SK-N-SH treated with all-trans-retinoic acid at 6 μM for 48 hours (cell line): ENCODE results near the gene TOE1.

Experiments
- ATAC-seq: fragments of 200-7000 bp; cut with Tn5 transposase; 3 replicates; pipeline ENCODE4 v1.9.1; 2020; ENCODE audit warnings: mild to moderate bottlenecking, moderate library complexity
- ARNTL ChIP-seq: fragments of 450-650 bp; formaldehyde crosslinking; IDR thresholded peaks from 2 replicates; pipeline ENCODE4 v1.5.0; 2020; ENCODE audit warnings: low read depth, mild to moderate bottlenecking, moderate library complexity, borderline replicate concordance
- BACH2 ChIP-seq: fragments of 250-450 bp; sonication (Bioruptor Pico); IDR thresholded peaks from 2 replicates; pipeline ENCODE4 v1.9.0; 2021; ENCODE audit warnings: mild to moderate bottlenecking, borderline replicate concordance
- CREB5 ChIP-seq: fragments of 250-450 bp; sonication (Bioruptor Pico); IDR thresholded peaks from 2 replicates; pipeline ENCODE4 v1.5.1; 2020; ENCODE audit warnings: low read depth, mild to moderate bottlenecking, moderate library complexity
- CSDC2 ChIP-seq: fragments of 250-450 bp; sonication (Bioruptor Pico); IDR thresholded peaks from 2 replicates; pipeline ENCODE4 v1.5.0; 2020; ENCODE audit warnings: mild to moderate bottlenecking, moderate library complexity
- CSRNP3 ChIP-seq: fragments of 250-450 bp; sonication (Bioruptor Pico); IDR thresholded peaks from 2 replicates; pipeline ENCODE4 v1.5.1; 2021; ENCODE audit warnings: mild to moderate bottlenecking, moderate library complexity
- ESRRG ChIP-seq: fragments of 250-450 bp; sonication (Bioruptor Pico); IDR thresholded peaks from 2 replicates; pipeline ENCODE4 v1.6.1; 2021; ENCODE audit warnings: mild to moderate bottlenecking
- ISL1 ChIP-seq: fragments of 250-450 bp; sonication (Bioruptor Pico); IDR thresholded peaks from 2 replicates; pipeline ENCODE4 v2.1.2; 2022; ENCODE audit warnings: mild to moderate bottlenecking, moderate library complexity
- OSR1 ChIP-seq: fragments of 250-450 bp; sonication (Bioruptor Pico); IDR thresholded peaks from 2 replicates; pipeline ENCODE4 v1.8.0; 2022; ENCODE audit warnings: moderate library complexity, mild to moderate bottlenecking, inconsistent platforms
- POU6F1 ChIP-seq: fragments of 250-450 bp; sonication (Bioruptor Pico); IDR thresholded peaks from 2 replicates; pipeline ENCODE4 v1.8.0; 2021; ENCODE audit warnings: low read depth, mild to moderate bottlenecking, moderate library complexity, borderline replicate concordance
- RARB ChIP-seq: fragments of 250-450 bp; sonication (Bioruptor Pico); IDR thresholded peaks from 2 replicates; pipeline ENCODE4 v1.8.0; 2021; ENCODE audit warnings: mild to moderate bottlenecking, moderate library complexity
- SNAI2 ChIP-seq: fragments of 250-450 bp; sonication (Bioruptor Pico); IDR thresholded peaks from 2 replicates; pipeline ENCODE4 v1.5.0; 2020; ENCODE audit warnings: mild to moderate bottlenecking, moderate library complexity
- TCF4 ChIP-seq: fragments of 250-450 bp; sonication (Bioruptor Pico); IDR thresholded peaks from 2 replicates; pipeline ENCODE4 v1.8.0; 2021; ENCODE audit warnings: mild to moderate bottlenecking, moderate library complexity, borderline replicate concordance
- TOX ChIP-seq: fragments of 250-450 bp; sonication (Bioruptor Pico); IDR thresholded peaks from 2 replicates; pipeline ENCODE4 v1.8.0; 2021; ENCODE audit warnings: mild to moderate bottlenecking, moderate library complexity, borderline replicate concordance
- ZC3H10 ChIP-seq: fragments of 250-450 bp; sonication (Bioruptor Pico); IDR thresholded peaks from 2 replicates; pipeline ENCODE4 v1.5.1; 2021; ENCODE audit warnings: mild to moderate bottlenecking, moderate library complexity
- ZFP3 ChIP-seq: fragments of 250-450 bp; sonication (Bioruptor Pico); IDR thresholded peaks from 2 replicates; pipeline ENCODE4 v1.5.0; 2020; ENCODE audit warnings: mild to moderate bottlenecking, moderate library complexity
- ZFP30 ChIP-seq: fragments of 450-650 bp; formaldehyde crosslinking; IDR thresholded peaks from 2 replicates; pipeline ENCODE4 v1.5.0; 2022; ENCODE audit warnings: mild to moderate bottlenecking, moderate library complexity
- ZNF565 ChIP-seq: fragments of 450-650 bp; formaldehyde crosslinking; conservative IDR thresholded peaks from 2 replicates; pipeline ENCODE4 v1.5.0; 2020; ENCODE audit warnings: low read depth, mild to moderate bottlenecking, moderate library complexity
- ZNF70 ChIP-seq: fragments of 450-650 bp; formaldehyde crosslinking; IDR thresholded peaks from 2 replicates; pipeline ENCODE4 v1.5.0; 2020; ENCODE audit warnings: mild to moderate bottlenecking, moderate library complexity
- ZNF8 ChIP-seq: fragments of 450-650 bp; formaldehyde crosslinking; IDR thresholded peaks from 2 replicates; pipeline ENCODE4 v1.5.0; 2020; ENCODE audit warnings: mild to moderate bottlenecking, moderate library complexity
- TF ChIP-seq, protein P1 (sequence below): fragments of 250-450 bp; sonication (Bioruptor Pico); IDR thresholded peaks from 2 replicates; pipeline ENCODE4 v1.5.0; 2020; ENCODE audit warnings: mild to moderate bottlenecking, moderate library complexity
- TF ChIP-seq, protein P2 (sequence below): fragments of 250-450 bp; sonication (Bioruptor Pico); IDR thresholded peaks from 2 replicates; pipeline ENCODE4 v1.8.0; 2020; ENCODE audit warnings: mild to moderate bottlenecking, moderate library complexity, borderline replicate concordance

Gene TOE1

GRCh38 chr1:45370575-45370974, 30.6 kb downstream of the TOE1 start:
- TF ChIP-seq CSDC2 (CRISPR knock-in tag): no peak
- TF ChIP-seq ZC3H10: no peak
- no peak for TF ChIP-seq ZNF565
- TF ChIP-seq RARB: no peak
- no peak for TF ChIP-seq ZNF8 (CRISPR knock-in tag)
- TF ChIP-seq SNAI2 (CRISPR knock-in tag): no peak
- TF ChIP-seq ZFP3 (CRISPR knock-in tag): no peak
- TF ChIP-seq, protein P1, sequence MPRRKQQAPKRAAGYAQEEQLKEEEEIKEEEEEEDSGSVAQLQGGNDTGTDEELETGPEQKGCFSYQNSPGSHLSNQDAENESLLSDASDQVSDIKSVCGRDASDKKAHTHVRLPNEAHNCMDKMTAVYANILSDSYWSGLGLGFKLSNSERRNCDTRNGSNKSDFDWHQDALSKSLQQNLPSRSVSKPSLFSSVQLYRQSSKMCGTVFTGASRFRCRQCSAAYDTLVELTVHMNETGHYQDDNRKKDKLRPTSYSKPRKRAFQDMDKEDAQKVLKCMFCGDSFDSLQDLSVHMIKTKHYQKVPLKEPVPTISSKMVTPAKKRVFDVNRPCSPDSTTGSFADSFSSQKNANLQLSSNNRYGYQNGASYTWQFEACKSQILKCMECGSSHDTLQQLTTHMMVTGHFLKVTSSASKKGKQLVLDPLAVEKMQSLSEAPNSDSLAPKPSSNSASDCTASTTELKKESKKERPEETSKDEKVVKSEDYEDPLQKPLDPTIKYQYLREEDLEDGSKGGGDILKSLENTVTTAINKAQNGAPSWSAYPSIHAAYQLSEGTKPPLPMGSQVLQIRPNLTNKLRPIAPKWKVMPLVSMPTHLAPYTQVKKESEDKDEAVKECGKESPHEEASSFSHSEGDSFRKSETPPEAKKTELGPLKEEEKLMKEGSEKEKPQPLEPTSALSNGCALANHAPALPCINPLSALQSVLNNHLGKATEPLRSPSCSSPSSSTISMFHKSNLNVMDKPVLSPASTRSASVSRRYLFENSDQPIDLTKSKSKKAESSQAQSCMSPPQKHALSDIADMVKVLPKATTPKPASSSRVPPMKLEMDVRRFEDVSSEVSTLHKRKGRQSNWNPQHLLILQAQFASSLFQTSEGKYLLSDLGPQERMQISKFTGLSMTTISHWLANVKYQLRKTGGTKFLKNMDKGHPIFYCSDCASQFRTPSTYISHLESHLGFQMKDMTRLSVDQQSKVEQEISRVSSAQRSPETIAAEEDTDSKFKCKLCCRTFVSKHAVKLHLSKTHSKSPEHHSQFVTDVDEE (CRISPR knock-in tag): no peak
- TF ChIP-seq ARNTL (CRISPR knock-in tag): no peak
- TF ChIP-seq ZFP30 (CRISPR knock-in tag): no peak
- no peak for TF ChIP-seq CSRNP3 (CRISPR knock-in tag)
- TF ChIP-seq OSR1 (CRISPR knock-in tag): no peak
- TF ChIP-seq TCF4 (CRISPR knock-in tag): no peak
- no peak for TF ChIP-seq CREB5 (CRISPR knock-in tag)
- no peak for TF ChIP-seq ESRRG (CRISPR knock-in tag)
- TF ChIP-seq BACH2 (CRISPR knock-in tag): no peak
- no peak for TF ChIP-seq TOX
- no peak for TF ChIP-seq POU6F1 (CRISPR knock-in tag)
- no peak for TF ChIP-seq ZNF70 (CRISPR knock-in tag)
- no peak for TF ChIP-seq ISL1 (CRISPR knock-in tag)
- no peak for ATAC-seq

DNA sequence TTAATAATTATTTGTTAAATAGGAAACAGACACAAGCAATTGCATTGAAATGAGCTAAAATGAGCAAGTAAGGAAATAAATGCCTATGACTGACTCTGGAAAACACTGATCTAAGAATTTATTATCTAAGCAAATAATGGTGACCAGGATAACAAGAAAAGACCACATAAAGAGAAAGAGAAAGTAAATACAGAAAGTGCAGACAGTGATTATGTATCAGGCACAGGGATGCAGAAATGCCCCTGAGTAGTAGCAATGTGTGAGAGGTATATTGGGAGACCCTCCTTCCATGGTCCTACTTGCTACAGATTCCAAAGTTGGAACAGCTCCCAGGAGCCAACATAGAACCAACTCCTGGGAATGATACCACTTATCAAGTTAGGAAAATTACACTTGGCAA, 33.6 kb downstream of the TOE1 start:
- no peak for ATAC-seq
- TF ChIP-seq ZNF565 (no peak), POU6F1 (CRISPR knock-in tag) (no peak), SNAI2 (CRISPR knock-in tag) (no peak), CSDC2 (CRISPR knock-in tag) (no peak), ARNTL (CRISPR knock-in tag) (no peak), BACH2 (CRISPR knock-in tag) (no peak), ESRRG (CRISPR knock-in tag) (no peak), OSR1 (CRISPR knock-in tag) (no peak), ZNF70 (CRISPR knock-in tag) (no peak), ZC3H10 (no peak)
- TF ChIP-seq, protein P2, sequence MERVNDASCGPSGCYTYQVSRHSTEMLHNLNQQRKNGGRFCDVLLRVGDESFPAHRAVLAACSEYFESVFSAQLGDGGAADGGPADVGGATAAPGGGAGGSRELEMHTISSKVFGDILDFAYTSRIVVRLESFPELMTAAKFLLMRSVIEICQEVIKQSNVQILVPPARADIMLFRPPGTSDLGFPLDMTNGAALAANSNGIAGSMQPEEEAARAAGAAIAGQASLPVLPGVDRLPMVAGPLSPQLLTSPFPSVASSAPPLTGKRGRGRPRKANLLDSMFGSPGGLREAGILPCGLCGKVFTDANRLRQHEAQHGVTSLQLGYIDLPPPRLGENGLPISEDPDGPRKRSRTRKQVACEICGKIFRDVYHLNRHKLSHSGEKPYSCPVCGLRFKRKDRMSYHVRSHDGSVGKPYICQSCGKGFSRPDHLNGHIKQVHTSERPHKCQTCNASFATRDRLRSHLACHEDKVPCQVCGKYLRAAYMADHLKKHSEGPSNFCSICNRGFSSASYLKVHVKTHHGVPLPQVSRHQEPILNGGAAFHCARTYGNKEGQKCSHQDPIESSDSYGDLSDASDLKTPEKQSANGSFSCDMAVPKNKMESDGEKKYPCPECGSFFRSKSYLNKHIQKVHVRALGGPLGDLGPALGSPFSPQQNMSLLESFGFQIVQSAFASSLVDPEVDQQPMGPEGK (CRISPR knock-in tag): no peak
- TF ChIP-seq, protein P1 (CRISPR knock-in tag): no peak
- TF ChIP-seq, all 23 proteins: peak for 0
